PFSK-1 (cell line): ENCODE results near the gene GSTCD.

Experiments used
- FOXP2 ChIP-seq: optimal IDR thresholded peaks from 2 replicates; pipeline ENCODE3; 2011; ENCODE audit warnings: borderline replicate concordance, control low read depth, inconsistent platforms; ENCODE audit not compliant: insufficient read depth; ENCODE audit errors: extremely low read length, extremely low read depth
- POLR2AphosphoS5 ChIP-seq: IDR thresholded peaks from 2 replicates; pipeline ENCODE4 v1.6.1; 2012; ENCODE audit warnings: low read depth, mild to moderate bottlenecking, control low read depth, low read length, moderate library complexity
- SIN3A ChIP-seq: IDR thresholded peaks from 2 replicates; pipeline ENCODE4 v1.6.1; 2012; ENCODE audit warnings: mild to moderate bottlenecking, low read length, moderate library complexity, borderline replicate concordance; ENCODE audit not compliant: insufficient read depth
- TAF1 ChIP-seq: IDR thresholded peaks from 2 replicates; pipeline ENCODE4 v1.6.1; 2012; ENCODE audit warnings: low read length, control low read depth, borderline replicate concordance; ENCODE audit not compliant: insufficient read depth
- TF ChIP-seq, protein P1 (sequence below), 2 experiments: IDR thresholded peaks; 2 replicates each; pipeline versions ENCODE4 v1.6.1 to v1.8.0; 2011 to 2012; ENCODE audit warnings: low read depth in 2 of 2, low read length in 2 of 2, control low read depth in 1 of 2, inconsistent platforms in 1 of 2, mild to moderate bottlenecking in 1 of 2, moderate library complexity in 1 of 2; ENCODE audit not compliant: insufficient read depth in 1 of 2

The GSTCD gene

GRCh38 chr4:105709081-105709450 is 482 bp downstream of the GSTCD start:
- TF ChIP-seq FOXP2 (no peak), TAF1 (no peak), SIN3A (no peak), POLR2AphosphoS5 (no peak; the same call in 1 of the 2 replicates)
- TF ChIP-seq, protein P1, sequence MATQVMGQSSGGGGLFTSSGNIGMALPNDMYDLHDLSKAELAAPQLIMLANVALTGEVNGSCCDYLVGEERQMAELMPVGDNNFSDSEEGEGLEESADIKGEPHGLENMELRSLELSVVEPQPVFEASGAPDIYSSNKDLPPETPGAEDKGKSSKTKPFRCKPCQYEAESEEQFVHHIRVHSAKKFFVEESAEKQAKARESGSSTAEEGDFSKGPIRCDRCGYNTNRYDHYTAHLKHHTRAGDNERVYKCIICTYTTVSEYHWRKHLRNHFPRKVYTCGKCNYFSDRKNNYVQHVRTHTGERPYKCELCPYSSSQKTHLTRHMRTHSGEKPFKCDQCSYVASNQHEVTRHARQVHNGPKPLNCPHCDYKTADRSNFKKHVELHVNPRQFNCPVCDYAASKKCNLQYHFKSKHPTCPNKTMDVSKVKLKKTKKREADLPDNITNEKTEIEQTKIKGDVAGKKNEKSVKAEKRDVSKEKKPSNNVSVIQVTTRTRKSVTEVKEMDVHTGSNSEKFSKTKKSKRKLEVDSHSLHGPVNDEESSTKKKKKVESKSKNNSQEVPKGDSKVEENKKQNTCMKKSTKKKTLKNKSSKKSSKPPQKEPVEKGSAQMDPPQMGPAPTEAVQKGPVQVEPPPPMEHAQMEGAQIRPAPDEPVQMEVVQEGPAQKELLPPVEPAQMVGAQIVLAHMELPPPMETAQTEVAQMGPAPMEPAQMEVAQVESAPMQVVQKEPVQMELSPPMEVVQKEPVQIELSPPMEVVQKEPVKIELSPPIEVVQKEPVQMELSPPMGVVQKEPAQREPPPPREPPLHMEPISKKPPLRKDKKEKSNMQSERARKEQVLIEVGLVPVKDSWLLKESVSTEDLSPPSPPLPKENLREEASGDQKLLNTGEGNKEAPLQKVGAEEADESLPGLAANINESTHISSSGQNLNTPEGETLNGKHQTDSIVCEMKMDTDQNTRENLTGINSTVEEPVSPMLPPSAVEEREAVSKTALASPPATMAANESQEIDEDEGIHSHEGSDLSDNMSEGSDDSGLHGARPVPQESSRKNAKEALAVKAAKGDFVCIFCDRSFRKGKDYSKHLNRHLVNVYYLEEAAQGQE (IDR thresholded peaks at IDR 0.05; ENCODE audit: insufficient read depth in 1 of 2, low read depth in 2 of 2, low read length in 2 of 2) = no peak

DNA sequence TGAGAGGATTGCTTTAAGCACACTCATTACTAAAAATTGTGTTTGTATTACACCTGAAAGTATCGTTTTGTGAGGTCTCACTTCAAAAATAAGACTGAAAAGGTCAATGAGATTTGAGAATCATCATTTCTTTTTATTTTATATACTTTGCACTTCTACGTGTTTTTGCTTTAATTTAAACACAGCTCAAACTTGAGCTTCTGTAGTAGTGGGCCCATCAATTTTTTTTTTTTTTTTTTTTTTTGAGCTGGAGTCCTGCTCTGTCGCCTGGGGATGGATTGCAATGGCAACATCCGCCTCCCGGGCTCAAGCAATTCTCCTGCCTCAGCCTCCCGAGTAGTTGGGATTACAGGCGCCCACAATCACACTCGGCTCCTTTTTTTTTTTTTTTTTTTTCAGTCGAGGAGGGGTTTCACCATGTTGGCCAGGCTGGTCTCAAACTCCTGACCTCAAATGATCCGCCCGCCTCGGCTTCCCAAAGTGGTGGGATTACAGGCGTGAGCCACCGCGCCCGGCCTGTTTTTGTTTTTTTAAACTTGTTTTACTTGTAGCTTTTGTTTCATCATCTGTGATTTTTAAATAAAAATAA is 1.5 kb downstream of the GSTCD start:
- TF ChIP-seq SIN3A (no peak), TAF1 (no peak), POLR2AphosphoS5 (no peak), FOXP2 (no peak)
- TF ChIP-seq, protein P1 (IDR thresholded peaks at IDR 0.05; ENCODE audit: insufficient read depth in 1 of 2, low read depth in 2 of 2, low read length in 2 of 2) = no peak

- TF ChIP-seq SIN3A = no peak
- no peak for TF ChIP-seq TAF1
- TF ChIP-seq POLR2AphosphoS5 = no peak
- TF ChIP-seq, protein P1 (IDR thresholded peaks at IDR 0.05; ENCODE audit: insufficient read depth in 1 of 2, low read depth in 2 of 2, low read length in 2 of 2) = no peak
- no peak for TF ChIP-seq FOXP2
Observed at GRCh38 chr4:105710678-105711077, 2.1 kb downstream of the GSTCD start.

DNA sequence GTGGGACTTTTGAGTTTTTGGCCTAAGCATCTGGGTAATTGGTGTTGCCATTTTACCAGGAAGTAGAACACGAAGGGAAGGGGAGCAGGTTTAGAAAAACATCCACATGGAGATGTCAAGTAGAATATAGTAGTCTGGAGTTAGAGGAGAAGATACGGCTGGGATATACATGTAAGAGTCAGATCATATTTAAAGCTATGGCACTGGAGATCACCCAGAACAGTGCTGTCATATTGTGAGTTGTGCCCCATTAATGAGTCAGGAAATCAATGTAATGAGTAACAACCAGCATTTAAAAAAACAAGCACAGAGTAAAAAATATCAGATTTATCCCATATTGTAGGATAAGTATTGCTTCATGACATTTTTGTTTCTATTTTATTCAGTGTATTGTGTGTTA is 4.2 kb downstream of the GSTCD start:
- TF ChIP-seq FOXP2 (no peak), POLR2AphosphoS5 (no peak), TAF1 (no peak)
- TF ChIP-seq, protein P1 (IDR thresholded peaks at IDR 0.05; ENCODE audit: insufficient read depth in 1 of 2, low read depth in 2 of 2, low read length in 2 of 2) = no peak

DNA sequence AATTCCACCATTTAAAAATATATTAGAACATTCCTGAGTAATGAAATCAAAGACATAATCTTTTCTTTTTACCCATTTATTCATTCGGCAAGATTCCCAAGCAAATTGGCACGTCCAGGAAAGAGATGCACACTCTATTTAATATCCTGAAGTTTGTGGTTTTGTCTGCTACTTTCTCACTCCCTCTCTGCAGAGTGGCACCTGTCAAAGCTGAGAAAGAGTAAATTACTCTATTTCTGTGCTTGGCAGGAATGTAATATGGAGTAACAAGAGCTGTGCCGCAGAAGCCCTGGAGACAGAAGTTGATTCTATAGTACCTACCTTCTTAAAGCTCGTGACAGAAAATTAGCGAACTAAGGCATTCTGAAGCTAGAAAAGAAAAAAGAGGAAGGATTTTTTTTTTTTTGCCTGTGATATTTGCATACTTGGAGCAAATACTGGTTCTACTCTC is 5.5 kb downstream of the GSTCD start:
- TF ChIP-seq POLR2AphosphoS5 (no peak), SIN3A (no peak), FOXP2 (no peak), TAF1 (no peak)
- TF ChIP-seq, protein P1 (IDR thresholded peaks at IDR 0.05; ENCODE audit: insufficient read depth in 1 of 2, low read depth in 2 of 2, low read length in 2 of 2) = no peak
